Measurements from ENCODE around the gene MAN1C1. TPM values are rescaled to one million over a fixed set of nuclear protein-coding genes. Genes with fewer than 3 reads are reported as not detected.

The MAN1C1 gene
- total and polyA plus RNA-seq, 9 of the 15 experiments (the other 6 are each of a cell fraction or from before 2014, with no cell fraction given): 0.04 to 0.44 (median 0.10) TPM; not detected in 3

DNA sequence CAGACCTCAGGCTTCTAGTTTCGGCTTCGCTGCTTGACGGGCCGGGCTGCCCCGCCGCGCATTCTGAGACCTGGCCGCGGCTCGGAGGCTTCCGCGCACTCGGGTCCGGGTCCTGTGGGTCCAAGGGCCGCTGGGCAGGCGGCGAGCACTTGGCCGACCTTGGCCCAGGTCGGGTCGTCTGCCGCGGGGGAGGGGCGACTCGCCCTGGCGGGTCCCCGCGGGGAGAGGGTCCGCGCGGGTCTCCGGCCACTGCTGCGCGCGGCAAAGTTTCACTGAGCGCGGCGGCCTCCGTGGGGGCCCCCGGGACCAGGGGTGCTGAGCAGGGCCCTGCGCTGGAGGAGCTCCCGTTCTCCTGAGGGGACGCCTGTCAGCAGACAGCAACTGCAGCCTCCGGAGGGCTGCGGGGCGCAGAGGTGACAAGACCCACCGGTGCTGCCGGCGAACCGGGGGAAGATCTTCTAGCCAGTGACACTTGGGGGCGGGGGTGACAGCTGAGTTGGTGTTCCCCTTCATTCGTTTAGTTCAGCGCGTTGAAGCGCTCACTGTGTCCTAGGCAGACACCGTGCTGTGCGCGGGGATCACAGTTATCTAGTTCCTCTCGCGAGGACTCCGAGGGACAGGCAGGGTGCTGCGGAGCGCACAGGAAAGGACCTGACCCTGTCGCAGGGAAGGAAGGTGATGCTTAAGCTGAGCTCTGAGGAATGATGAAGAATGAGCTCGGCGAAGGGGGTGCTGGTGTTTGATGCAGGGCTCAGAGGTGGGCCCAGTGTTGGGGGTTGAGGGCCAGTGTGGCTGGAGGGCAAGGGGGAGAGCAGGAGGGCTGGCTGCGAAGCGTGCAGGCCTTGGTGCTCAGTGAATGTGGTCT, 203.9 kb downstream of the MAN1C1 start (continued):
- TF ChIP-seq ERF (CRISPR knock-in tag; IDR thresholded peaks at IDR 0.05) (peak; percentile 12; the same call in 1 of the 2 replicates), HMG20B (CRISPR knock-in tag; IDR thresholded peaks at IDR 0.05) (no peak), POLR2G (IDR thresholded peaks at IDR 0.05; ENCODE audit: low read depth, low read length) (peak; percentile 87), TCF7L2 (IDR thresholded peaks at IDR 0.05; ENCODE audit: low read depth, low read length) (no peak), SIX5 (IDR thresholded peaks at IDR 0.05; ENCODE audit: borderline replicate concordance in 1 of 2, insufficient read depth in 1 of 2, low read depth in 1 of 2, low read length in 2 of 2) (no peak), GATA2 (CRISPR knock-in tag; IDR thresholded peaks at IDR 0.05) (no peak), KLF10 (CRISPR knock-in tag; IDR thresholded peaks at IDR 0.05) (no peak), ELF4 (CRISPR knock-in tag; IDR thresholded peaks at IDR 0.05) (peak; percentile 82), PHF20 (IDR thresholded peaks at IDR 0.05; ENCODE audit: partially characterized antibody) (peak; percentile 13), ZNF24 (IDR thresholded peaks at IDR 0.05) (no peak; the same call in none of the 2 replicates), ZFPM2 (CRISPR knock-in tag; IDR thresholded peaks at IDR 0.05) (no peak), SMAD4 (CRISPR knock-in tag; conservative IDR thresholded peaks at IDR 0.05) (0 out of 2 replicates have a peak, but pooled peaks have one; percentile 56), BRCA1 (IDR thresholded peaks at IDR 0.05) (no peak), BRCA1 (CRISPR knock-in tag; IDR thresholded peaks at IDR 0.05) (no peak), FOXK1 (CRISPR knock-in tag; IDR thresholded peaks at IDR 0.05; ENCODE audit: borderline replicate concordance) (0 out of 2 replicates have a peak, but pooled peaks have one; percentile 15), ZFX (CRISPR knock-in tag; IDR thresholded peaks at IDR 0.05) (peak; percentile 68; the same call in 1 of the 2 replicates), MAFK (IDR thresholded peaks at IDR 0.05; ENCODE audit: low read length) (no peak), ZNF175 (CRISPR knock-in tag; IDR thresholded peaks at IDR 0.05; ENCODE audit: low read depth) (no peak), DMBX1 (CRISPR knock-in tag; IDR thresholded peaks at IDR 0.05; ENCODE audit: borderline replicate concordance) (no peak), POLR2B (IDR thresholded peaks at IDR 0.05; ENCODE audit: low read depth, partially characterized antibody) (peak; percentile 76)
- TF ChIP-seq, protein P1, sequence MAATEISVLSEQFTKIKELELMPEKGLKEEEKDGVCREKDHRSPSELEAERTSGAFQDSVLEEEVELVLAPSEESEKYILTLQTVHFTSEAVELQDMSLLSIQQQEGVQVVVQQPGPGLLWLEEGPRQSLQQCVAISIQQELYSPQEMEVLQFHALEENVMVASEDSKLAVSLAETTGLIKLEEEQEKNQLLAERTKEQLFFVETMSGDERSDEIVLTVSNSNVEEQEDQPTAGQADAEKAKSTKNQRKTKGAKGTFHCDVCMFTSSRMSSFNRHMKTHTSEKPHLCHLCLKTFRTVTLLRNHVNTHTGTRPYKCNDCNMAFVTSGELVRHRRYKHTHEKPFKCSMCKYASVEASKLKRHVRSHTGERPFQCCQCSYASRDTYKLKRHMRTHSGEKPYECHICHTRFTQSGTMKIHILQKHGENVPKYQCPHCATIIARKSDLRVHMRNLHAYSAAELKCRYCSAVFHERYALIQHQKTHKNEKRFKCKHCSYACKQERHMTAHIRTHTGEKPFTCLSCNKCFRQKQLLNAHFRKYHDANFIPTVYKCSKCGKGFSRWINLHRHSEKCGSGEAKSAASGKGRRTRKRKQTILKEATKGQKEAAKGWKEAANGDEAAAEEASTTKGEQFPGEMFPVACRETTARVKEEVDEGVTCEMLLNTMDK (IDR thresholded peaks at IDR 0.05; ENCODE audit: borderline replicate concordance, insufficient read depth, low read depth, low read length, poor library complexity, severe bottlenecking): no peak
- TF ChIP-seq, protein P2, sequence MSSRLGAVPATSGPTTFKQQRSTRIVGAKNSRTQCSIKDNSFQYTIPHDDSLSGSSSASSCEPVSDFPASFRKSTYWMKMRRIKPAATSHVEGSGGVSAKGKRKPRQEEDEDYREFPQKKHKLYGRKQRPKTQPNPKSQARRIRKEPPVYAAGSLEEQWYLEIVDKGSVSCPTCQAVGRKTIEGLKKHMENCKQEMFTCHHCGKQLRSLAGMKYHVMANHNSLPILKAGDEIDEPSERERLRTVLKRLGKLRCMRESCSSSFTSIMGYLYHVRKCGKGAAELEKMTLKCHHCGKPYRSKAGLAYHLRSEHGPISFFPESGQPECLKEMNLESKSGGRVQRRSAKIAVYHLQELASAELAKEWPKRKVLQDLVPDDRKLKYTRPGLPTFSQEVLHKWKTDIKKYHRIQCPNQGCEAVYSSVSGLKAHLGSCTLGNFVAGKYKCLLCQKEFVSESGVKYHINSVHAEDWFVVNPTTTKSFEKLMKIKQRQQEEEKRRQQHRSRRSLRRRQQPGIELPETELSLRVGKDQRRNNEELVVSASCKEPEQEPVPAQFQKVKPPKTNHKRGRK (tag; IDR thresholded peaks at IDR 0.05): no peak
- TF ChIP-seq, protein P3, sequence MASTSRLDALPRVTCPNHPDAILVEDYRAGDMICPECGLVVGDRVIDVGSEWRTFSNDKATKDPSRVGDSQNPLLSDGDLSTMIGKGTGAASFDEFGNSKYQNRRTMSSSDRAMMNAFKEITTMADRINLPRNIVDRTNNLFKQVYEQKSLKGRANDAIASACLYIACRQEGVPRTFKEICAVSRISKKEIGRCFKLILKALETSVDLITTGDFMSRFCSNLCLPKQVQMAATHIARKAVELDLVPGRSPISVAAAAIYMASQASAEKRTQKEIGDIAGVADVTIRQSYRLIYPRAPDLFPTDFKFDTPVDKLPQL (IDR thresholded peaks at IDR 0.05; ENCODE audit: extremely low read depth, insufficient read length): no peak
- TF ChIP-seq, protein P4, sequence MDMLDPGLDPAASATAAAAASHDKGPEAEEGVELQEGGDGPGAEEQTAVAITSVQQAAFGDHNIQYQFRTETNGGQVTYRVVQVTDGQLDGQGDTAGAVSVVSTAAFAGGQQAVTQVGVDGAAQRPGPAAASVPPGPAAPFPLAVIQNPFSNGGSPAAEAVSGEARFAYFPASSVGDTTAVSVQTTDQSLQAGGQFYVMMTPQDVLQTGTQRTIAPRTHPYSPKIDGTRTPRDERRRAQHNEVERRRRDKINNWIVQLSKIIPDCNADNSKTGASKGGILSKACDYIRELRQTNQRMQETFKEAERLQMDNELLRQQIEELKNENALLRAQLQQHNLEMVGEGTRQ (CRISPR knock-in tag; IDR thresholded peaks at IDR 0.05): no peak
